NCI-H128 (cell line): ENCODE results near the gene ATP13A3.

ENCODE experiments used
- DNase-seq: peaks from one replicate; lab custom pipeline; 2025; ENCODE audit not compliant: unreplicated experiment; lab: John Stamatoyannopoulos, UW

The ATP13A3 gene

DNA sequence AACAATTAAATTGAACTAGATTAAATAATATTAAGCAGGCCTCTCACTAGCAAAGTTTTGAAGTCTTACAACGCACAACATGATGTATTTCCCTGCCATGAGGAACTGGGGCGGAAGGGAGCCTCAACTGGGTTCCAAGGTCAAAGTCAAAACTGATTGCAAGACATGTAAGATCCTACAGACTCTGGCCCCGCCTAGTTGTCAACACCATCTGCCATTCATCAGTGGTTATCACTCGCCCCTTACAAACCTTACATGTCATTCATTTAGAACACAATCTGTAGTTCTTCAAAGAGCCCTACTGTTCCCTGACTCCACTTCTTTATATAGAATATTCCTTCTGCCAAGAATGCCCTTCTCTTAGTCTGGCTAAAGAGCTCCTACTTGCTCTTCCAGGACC, 10.0 kb downstream of the ATP13A3 start:
- no peak for DNase-seq

DNA sequence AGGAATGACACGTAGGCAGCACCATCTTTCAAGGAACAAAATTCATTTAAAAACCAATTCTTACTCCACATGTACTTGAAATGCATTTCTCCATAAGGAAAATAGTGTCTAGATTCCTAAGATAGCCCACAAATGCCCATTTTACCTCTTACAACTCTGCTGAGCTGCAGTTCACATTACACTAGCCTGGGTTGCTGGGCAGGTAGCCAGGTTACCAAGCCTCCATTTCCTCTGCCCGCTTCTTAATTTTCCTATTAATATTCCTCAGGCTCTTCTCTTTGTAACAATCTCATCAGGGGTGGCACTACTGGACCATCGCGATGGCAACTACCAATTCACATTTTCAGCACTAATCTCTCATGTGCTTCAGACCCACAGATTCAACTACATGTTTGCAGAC, 10.8 kb downstream of the ATP13A3 start:
- no peak for DNase-seq

DNA sequence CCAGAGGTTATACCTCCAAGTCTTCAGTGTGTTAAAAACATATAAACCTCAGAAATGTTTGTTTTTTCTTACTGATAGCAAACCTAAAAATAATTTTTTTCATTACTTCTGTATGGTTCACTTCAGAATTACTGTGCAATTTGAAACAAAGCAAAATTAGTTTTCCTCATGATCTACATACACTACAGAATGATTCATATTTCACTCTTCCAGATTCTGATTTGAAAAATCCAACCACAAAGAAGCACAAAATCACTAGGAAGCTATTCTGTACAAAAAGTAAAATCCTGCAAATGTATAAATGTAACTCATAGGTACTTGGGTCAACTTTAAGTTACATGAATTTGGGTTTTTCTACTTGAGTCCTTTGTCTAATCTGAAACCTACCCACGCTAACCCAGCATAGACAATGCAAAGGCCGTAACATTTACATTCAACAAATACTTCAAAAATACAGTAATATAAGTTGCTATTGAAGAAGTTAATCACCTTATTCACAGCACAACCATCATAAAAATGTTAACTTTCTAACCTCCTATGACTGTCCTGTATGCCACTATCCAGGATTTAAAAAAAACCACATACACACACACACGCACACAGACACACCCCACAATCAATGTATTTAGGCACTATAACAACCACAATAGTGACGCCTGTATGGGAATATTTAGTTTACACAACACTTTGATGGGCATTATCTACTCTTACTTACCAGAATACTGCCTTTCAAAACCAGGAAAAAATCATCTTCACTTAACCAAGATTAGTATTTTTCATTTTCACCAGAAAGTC, 11.5 kb downstream of the ATP13A3 start:
- no peak for DNase-seq

DNA sequence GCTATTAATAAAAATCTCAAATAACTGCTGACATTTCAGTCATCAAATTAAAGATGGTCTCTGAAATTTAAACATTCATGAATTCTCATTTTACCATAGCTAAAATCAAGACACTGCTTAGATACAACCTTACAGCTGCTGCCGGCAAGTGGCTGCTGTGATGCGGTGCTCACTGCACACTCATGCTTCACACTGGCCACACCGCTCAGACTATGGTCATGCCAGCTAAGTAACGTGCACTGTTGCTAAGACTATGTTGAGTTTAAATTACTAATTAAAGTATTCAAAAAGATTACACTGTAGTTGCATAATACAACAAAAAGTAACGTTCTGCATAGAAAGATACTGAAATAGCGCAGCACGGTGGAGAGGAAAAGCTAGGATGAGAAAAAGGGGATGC, 12.1 kb downstream of the ATP13A3 start:
- DNase-seq: no peak

DNA sequence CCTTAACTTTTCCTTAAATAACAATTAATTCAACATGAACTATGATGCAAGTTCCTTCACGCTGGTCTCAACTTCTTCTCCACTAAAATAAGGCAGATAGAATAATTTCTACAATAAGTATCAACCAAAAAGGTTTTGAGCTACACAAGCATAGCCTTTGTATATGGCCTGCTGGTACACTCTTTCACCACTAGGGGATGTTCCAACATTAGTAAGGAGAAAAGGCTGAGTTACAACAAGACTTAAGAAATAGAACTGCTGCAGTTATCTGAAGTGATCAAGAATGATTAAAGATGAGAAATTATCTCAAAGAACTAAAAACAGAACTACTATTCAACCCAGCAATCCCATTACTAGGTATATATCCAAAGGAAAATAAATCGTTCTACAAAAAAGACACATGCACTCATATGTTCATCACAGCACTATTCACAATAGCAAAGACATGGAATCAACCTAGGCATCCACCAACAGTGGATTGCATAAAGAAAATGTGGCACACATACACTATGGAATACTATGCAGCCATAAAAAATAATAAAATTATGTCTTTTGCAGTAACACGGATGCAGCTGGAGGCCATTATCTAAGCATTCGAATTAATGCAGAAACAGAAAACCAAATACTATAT, 14.4 kb downstream of the ATP13A3 start:
- DNase-seq: no peak

DNA sequence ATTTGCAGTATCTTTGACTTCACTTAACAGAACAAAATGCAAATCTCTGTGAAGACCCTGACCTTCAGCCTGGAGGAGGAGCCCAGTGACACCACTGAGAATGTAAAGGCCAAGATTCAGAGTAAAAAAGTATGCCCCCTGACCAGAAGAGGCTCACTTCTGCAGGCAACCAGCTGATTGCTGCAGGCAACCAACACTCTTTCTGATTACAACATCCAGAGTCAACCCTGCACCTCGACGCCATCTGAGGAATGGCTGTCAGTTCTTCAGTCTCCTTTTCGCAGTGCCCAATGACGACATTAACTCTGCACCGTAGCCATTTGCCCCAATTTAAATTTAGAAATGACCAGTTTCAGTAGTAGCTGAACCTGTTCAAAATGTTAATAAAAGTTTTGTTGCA, 14.9 kb downstream of the ATP13A3 start:
- no peak for DNase-seq

DNA sequence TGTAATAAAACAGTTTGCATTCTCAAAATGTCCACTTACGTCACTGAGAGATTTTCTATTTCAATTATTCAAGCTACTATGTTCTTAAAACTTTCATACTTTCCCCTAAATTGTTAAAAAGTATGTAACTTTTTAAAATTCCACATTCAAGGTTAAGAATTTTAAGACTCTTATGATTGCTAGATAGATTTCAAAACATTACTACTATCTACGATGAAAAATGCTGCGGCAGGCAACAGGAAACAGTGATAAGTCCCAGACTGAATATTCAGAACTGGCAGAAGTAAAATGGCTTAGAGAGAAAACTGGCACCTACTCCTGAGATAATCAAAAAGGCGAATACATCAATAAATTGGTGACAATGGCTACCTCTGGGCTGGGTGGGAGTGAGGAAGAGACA, 16.2 kb downstream of the ATP13A3 start:
- DNase-seq: no peak

DNA sequence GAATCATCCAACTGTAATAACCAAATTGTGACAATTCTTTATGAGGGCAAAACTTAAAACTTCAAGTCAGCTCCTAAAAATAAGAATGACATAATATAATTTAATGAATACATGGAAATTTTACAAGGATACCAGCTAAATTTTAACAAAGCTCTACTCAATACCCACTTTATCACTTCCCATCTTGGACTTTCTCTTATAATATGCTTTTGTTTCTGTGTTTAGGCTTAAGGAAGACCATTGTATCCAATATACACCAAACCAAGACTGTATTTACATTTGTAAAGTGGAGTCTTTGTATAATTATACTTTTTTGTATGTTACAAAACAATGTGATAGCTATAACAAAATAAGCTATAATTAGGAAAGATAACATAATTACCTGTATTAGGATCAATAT, 16.8 kb downstream of the ATP13A3 start:
- no peak for DNase-seq

DNA sequence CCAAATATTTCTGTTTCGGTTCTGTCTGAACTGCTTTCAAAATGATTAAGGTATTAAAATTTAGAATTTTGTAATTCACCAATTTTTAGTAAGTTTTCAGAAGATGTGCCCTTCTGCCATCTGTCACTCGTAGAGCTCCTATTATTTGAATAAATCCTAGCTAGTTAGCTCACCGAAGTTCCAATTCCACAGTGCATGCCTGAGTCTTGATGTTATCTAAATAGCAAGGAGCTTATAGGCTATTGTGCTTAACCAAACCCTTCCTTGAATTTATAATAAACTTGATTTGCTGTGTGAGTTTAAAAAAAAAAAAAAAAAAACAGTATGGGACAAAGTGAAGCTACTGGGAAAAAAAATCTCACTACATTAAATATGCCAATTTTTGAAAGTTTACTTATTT, 18.7 kb downstream of the ATP13A3 start:
- DNase-seq: no peak

DNA sequence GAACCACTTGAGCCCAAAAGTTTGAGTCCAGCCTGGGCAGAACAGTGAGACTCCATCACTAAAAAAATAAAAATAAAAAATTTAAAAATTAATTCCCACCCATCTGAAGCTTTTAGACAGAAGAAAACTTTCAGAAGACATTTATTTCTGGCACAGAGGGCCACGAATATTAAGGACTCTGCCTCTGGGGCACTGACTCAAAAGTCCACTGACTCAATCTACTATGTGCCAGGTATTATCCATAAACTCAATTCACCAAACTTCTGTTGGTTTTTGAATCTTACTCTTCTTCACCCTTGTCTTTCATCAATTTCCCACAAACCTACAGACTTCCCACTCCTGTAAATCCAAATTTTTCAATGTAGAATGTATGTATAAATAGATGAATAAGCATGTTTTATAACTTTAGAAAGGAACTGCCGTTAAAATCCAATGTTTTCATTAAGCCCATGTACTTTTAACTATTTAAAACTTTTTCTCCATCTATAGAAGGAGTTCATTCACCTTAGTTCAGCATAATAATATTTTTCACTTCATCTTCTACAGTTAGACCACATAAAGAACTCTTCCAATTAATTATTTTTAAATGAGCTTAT, 19.9 kb downstream of the ATP13A3 start:
- DNase-seq: no peak

DNA sequence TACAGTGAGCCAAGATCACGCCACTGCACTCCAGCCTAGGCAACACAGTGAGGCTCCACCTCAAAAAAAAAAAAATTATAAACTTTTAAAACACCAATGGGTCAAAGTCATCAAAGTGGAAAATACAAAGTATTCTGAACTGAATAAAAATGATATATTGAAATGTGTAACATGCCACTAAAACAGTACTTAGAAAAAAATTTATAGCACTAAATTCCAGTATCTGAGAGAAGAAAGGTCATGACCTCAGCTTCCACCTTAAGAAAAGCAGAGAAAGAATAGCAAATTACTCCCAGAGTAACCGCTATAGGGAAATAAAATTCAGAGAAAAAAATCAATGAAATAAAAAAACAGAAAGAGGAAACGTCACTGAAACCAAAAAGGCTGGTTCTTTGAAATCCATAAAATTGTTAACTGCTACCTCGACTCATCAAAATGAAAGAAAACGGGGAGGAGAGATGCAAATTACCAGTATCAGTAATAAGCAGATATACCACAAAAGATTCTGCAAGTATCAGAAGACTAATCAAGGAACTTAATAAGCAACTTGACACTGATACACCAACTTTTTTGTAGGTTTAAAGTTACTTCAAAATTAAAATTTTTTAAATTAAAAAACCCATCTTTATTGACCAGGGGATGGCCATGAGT, 20.8 kb downstream of the ATP13A3 start:
- no peak for DNase-seq

DNA sequence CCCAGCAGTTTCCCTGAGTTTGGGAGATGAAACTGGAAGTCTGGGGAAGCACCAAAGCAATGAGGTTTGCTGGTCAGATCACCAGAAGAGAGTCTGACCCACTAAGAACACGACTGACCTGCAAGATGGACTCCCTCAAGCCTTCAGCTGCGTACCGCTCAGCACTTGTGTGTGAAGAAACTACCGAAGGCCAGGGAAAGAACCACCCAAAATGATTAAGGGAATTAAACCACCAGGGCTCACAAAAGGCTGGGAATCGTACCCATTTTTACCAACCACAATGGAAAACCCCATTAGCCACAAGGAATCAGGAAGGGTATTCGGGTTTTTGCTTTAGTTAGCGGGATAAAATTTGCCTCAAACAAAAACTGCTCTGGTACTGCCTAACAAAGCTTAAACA, 21.6 kb downstream of the ATP13A3 start:
- no peak for DNase-seq

DNA sequence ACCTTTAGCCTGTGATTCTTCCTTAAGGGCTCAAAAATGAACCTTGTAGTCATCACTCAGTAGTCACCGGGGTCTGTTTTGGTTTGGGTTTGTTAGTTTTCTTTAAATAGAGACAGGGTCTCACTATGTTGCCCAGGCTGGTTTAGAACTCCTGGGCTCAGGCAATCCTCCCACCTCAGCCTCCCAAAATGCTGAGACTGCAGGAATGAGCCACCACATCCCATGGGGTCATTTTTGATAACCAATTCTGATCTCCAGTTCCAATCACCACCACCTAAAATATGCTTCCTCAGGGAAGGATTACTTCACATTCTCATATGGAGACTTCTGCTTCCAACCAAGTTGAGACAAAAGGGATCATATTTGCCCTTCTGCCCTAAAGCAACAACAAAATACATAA, 22.1 kb downstream of the ATP13A3 start:
- DNase-seq: no peak

DNA sequence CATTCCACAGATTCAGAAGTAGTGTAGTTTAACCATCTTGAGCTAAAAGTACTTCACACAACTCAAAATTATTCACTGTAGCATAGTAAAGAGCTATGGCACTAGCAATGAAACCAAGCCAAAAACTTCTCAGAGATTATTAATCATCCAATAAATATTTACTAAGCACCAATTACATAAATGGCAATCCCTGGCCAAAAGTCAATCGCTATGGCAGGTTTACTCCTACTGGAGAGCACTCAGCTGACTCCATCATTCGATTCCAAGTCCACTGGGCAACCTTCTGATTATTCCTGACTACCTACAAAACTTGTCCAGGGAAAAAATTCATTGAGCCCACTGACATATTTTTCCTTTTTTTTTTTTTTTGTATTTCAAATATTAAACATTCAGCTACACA, 23.9 kb downstream of the ATP13A3 start:
- no peak for DNase-seq

DNA sequence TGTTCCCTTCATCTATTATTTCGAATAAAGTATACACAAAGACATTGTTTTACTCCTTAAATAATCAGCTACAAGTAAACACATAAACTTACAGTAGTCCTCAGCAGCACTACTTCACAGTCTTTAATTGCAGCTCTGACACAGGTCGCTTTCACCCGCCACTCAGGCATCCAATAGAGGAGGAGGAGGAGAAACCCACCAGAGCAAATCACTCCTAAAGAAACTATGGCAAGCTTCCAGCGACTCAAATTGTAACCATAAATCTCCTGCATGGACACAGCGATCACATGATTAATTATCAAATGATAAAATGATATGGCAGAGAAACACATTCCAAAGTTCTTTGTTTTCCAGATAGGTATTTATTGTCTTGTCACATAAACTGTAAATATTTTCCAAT, 26.2 kb downstream of the ATP13A3 start:
- no peak for DNase-seq

DNA sequence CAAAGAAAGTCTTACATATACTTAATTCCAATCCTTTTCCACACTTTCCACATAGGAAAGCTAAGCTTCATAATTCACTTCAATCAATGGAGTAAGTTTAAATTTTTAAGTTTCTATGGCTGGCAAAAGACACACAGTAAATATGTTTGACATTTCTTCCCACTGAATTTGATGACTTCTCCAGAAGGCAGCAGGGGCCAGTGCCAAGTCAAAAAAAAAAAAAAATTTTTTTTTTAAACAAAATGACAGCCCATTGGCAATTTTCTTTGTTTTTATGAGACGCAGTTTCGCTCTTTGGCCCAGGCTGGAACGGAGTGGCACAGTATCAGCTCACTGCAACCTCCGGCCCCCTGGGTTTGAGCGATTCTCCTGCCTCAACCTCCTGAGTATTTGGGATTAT, 28.7 kb downstream of the ATP13A3 start:
- DNase-seq: no peak

DNA sequence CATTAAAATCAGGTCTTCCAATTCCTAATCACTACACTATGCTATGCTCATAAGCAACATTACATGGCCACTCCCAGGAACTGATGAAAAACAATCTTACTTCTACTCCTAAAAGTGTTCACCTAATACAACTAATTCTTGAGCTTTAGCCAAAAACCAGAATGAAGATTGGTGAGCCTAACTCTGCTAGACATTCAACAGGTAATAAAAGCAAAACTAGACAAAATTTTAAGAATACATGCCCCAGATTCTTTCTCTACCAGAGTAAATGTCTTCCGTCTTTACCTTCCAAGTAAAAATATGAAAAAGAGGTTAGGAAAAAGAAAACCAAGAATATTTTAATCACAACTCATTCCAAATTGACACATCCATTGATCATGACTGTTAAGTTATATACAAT, 31.3 kb downstream of the ATP13A3 start:
- DNase-seq: no peak

DNA sequence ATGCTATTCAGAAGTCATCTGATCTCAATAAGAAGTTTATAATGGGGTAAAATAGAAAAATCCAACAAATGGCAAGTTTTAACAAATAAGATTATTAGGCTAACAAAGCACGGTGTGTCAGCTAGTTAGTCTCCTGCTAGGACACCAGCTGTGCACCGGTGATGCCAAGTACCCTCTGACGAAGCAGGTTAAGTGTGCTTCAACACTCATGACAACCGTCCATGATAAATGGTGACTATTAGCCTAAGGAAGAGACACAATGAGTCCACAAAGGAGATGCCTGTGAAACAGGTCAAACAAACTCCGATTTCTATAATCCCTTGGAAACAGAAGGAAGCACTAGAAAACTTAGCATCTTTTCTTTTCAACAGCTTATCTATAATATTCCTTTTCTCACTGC, 36.5 kb downstream of the ATP13A3 start:
- DNase-seq: no peak

DNA sequence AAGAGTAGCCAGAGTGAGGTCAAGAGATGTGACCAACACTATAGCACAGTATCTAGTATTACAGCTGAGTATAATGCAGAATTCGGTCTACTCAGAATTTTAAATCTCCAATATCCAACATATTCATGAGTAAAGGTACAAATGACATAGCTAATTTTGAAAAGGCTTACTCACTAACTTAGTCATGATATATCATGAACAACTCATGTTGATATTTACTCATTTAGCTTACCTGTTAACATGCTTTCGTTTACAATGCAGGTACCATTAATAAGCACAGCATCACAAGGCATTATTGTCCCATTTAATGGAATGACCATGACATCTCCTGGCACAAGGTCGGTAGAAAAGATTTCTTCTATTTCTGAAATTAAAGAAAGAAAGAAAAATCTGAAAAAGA, 36.9 kb downstream of the ATP13A3 start:
- no peak for DNase-seq

DNA sequence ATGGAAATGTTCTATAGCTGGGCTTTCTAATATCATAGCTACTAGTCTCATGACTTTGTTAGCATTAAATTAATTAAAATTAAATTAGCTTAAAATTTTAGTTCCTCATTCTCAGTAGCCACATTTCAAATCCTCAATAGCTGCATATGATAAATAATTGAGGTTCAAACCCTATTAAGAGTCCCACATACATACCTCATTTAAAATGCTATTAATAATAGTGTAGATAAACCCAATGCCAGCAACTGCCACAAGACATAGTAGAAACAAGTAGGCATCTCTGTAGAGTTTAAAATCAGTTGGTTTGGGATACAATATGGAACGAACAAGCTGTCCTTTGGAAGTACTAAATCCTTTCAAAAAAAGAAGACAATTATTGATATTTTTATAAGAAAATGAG, 39.1 kb downstream of the ATP13A3 start:
- no peak for DNase-seq

DNA sequence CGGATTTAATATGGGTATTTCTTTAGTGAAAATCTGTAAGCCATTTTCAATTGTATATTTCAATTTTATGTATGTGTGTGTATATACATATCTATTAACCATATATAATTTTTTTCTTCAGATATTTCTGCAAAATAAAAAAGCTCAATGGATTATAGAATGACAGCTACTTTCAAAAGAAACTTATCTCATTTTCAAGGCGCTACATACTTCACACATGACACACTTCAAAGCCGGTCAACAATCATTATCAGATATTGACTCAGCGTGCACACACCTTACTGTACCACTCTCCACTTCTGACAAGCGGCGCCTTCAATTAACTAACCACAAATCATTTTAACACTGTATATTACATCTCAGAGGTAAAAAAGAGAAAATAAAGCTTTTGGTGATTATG, 39.6 kb downstream of the ATP13A3 start:
- no peak for DNase-seq

DNA sequence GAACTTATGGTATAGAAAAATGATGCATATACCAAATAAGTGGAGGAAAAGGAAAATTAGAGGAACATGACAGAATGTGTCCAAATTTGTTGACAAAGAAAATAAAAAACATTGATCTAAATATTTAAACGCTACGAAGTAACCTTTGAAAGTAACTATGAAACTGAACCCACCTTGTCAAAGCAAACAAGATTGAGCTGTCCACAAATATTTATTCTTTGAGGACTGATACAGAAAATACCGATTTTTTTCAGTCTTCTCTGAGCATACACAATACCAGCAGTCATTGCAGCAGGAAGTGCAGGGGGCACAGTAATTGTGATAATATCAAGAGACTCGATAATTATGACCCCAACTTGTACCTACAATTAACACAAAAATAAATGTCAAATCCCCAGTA, 40.0 kb downstream of the ATP13A3 start:
- DNase-seq: no peak
